Effector CD8-positive, alpha-beta T cell (primary cell): ENCODE data around the gene TPRA1.

Source experiments
- DNase-seq: peaks from one replicate; lab custom pipeline; 2025; lab: John Stamatoyannopoulos, UW

The TPRA1 gene

DNA sequence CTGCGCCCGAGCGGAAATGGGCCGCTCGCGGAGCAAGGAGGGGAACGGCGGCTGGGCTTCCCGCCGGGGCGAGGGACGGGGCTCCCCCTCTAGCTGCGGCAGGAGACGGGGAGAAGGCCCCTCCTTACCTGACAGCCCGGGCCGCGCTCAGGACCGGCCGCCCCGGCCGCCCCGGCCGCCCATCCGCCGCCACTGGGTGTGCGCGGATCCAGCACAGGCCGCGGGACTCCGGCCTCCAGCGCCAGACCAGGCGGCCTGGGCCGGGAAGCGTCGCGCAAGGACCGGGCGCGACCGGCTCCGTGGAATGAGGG is 296 bp downstream of the TPRA1 start:
- DNase-seq: no peak

DNA sequence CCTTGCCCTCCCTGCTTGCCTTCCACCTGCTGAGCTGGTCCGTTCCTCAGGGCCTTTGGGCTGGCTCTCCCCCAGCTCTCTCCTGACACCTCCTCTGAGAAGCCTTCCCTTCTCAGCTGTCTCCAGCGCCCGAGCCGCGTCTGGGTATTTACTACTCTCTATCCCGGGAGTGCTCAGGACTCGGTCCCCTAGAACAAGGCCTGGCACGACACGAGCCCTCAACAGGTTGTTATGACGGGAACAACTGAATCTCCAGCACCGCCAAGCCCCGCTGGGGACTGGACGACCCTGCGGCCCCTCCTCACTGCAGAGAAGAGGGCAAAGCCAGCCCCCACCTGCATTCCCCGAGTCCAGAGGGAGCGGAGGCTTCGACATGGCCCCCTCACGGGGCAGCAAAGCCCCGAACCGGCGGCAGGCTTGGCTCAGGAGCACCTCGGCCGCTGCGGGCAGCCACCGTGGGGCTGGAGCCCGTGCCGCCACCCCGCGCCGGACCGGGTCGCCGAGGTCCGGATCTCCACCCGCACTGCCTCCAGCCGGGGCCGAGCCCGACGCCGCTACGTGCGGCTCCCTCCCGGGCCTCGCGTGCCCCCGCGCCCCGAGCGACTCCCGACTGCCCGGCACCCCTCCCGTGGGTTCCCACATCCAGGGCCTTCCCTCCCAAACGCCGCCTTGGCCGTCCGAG is 792 bp downstream of the TPRA1 start:
- peak; percentile 17 for DNase-seq

DNA sequence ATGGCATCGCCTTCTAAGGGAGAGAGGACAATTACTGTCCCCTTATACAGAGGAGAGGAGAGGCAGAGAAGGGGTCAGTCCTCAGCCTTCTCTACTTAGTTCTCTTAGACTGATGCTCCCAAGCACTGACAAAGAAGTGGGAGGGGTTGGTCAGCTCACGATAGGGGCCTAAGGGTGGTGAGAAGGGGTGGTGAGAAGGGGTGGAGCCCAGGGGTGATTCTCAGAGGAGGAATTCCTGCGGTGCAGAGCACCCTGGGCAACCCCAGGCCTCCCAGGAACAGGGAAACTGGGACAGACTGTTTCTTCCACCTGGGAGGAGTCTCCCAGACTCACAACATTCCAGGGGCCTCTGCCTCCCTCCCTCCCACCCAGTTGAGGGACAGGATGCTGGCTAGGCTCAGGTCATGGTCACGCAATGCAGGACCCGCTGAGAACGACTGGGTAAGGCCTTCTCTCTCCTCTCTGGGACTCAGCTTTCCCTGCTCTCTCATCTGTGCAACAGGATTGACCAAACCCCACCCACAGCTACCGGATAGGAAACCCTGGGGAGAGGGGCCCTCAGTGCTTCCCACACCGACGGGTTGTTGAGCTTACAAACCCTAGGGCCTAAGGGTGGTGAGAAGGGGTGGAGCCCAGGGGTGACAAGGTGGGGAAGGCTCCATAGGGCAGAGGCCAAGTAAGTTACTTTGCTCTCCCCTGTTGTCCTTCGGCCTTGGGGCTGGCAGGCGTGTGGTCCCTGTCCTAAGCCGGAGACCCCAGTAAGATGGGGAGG is 1.5 kb downstream of the TPRA1 start:
- DNase-seq: no peak

DNA sequence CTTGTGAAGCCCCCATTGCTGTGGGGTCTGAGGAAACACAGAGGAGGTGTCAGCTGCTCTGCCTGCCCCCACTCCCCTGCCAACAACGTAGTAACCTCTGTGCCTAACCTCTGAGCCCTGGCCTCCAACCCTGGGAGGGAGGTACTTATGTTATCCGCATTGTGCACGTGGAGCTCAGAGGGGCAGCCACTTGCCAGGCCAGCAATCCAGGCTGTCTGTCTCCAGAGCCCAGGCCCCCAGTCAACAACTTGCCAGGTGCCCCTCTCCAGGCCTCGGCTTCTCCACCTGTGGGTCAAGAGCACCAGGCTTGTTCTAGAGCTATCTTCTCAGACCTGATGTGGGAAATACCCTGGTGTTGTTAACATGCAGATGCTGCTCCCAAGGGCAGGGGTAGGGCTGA is 2.7 kb downstream of the TPRA1 start:
- DNase-seq: no peak

DNA sequence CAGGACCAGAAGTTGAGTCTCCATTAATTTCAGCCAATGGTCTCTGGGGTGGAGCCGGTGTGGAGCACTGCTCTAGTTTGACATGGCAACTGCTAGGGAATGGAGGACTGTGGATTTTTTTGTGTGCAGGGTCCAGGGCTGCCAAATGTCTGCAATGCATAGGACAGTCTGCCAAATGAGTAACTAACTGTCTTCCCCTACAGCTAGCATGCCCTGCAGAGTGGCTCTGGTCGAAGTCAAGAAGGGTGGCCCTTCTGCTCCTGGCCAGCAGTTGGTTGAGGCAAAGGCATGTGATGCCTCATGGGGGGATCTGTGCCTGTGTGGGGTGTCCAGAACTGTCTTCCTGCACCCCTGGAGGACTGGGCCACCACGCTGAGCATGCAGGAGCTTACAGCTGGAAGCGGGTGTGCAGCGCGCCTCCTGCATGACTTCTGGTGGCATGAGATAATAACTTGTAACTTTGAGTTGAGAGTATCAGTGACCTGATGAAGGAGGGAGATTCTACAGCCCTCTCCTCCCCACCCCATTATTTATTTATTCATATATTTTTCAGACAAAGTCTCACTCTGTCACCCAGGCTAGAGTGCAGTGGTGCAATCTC is 4.6 kb downstream of the TPRA1 start:
- DNase-seq: no peak

DNA sequence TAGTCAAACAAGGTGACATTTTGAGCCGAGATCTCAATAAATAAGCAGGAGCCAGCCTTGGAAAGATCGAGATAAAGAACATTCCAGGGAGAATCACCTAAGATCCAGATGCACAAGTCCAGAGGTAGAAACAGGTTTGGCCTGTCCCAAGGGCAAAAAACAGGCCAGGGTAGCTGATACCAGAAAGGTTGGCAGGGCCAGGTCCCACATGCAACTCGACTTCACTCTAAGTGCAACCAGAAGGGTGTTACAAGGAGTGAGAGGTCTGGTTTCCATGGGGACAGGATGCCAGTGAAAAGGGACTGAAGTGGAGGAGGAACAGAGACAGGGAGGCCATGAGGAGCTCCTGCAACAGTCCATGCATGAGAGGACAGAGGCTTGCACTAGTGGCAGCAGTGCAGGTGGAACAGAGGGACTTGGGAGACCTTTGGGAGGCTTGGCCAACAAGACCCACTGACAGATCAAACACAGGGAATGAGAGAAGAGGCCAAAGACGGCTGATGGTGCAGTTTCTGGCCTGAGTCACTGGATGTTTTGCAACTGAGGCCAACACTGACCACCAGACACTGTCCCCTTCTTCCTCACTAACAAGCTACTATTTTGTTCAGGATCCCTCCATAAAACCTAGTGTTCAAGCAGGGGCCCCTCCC is 5.2 kb downstream of the TPRA1 start:
- DNase-seq: no peak

DNA sequence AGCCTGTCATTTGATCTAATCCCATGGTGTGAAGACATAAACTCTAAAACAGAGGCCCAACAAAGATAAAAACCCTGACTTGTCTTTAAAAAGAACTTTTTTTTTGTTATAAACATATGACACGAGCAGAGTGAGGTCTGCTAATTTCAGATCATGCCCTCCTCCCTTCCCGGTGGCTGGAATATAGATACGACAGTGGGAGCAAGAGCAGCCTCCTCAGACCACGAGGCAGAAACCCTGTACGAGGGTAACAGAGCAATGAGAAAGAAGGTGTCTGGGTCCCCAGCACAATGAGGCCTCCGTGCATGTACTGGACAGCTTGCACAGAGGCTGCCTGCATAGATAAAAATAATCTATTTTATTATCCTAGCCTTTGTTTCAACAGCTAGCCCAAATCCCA is 5.8 kb downstream of the TPRA1 start:
- DNase-seq: no peak

DNA sequence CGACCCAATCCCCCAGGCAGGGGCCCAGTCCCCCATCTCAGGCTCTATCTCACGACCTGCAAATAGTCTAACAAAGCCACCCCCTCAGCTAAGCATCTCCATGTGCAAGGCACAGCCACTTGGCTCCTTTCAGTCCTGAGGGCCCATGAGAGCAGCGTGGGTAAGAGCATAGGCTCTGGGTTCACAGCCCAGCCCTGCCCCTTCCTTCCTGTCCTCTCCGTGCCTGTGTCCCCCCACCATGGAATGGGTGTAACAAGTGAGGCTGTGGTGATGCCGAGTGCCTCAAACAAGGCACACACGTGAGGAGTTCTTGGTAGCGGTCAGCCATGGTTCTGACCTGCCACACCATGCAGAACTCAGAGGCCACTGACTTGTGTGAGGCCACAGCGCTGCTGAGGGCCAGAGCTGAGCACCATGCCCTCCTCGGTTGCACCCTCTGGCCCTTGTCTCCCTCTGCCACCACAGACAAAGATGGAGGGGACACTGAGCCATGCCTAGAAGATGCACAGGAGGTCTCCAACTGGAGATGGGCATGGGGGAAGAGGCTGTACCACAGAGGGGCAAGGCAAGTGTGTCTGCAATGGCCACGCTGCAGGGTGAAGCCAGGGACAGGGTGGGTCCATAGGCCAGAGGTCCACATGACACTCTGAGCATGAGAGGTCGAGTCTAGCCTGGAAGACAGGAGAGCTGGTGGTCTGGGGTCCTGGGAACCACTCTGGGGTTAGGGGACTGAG is 10.0 kb downstream of the TPRA1 start:
- DNase-seq: no peak

DNA sequence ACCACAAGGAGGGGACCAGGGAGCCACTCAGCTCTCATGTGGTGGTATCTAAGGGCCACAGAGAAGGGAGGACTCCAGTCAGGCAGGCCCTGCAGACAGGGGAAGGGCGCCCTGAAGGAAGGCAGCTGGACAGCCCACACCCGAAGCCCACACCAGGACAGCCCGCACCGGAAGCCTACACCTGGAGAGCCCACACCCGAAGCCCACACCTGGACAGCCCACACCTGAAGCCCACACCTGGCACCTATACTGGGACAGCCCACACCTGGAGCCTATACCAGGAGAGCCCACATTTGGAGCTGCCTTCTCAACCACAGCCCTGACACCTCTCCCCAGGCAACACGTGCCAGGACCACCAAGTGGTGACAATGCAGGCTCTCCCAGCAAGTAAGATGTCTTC is 11.7 kb downstream of the TPRA1 start:
- DNase-seq: no peak

DNA sequence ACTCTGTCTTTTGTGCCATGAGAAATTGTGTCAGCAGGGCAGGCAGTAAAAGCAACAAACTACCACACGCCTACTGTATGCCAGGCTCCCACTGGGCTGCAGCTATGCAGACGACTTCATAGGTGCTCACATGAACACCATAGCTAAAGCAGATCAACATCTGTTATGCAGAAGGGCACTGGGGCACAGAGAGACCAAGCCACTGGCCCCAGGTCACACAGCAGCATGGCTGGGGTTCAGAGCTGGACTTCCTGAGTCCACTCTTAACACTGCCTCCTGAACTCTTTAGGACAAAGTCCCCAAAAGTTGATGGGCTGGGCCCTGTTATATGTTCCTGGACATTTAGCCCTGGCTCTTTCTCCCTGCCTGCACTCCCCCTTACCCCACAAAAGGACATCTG is 12.4 kb downstream of the TPRA1 start:
- DNase-seq: no peak

DNA sequence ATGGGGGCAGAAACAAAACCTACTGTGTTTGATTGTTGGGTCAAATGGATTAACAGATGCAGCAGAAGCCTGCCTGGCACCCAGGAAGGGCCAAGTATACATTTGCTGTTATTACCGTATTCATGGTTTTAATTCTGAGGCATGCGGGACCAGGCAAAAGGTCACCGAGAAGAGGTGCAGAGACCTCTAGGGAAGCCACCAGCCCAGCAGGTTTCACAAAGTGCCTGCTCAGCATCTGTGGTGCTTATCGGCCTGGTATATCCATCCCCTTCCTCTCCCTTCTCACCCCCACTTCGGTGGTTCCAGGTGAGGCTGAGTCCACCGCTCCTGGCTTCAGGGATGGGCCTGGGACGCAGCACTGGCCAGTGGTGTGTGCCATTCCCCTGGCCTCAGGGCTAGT is 13.1 kb downstream of the TPRA1 start:
- DNase-seq: no peak

DNA sequence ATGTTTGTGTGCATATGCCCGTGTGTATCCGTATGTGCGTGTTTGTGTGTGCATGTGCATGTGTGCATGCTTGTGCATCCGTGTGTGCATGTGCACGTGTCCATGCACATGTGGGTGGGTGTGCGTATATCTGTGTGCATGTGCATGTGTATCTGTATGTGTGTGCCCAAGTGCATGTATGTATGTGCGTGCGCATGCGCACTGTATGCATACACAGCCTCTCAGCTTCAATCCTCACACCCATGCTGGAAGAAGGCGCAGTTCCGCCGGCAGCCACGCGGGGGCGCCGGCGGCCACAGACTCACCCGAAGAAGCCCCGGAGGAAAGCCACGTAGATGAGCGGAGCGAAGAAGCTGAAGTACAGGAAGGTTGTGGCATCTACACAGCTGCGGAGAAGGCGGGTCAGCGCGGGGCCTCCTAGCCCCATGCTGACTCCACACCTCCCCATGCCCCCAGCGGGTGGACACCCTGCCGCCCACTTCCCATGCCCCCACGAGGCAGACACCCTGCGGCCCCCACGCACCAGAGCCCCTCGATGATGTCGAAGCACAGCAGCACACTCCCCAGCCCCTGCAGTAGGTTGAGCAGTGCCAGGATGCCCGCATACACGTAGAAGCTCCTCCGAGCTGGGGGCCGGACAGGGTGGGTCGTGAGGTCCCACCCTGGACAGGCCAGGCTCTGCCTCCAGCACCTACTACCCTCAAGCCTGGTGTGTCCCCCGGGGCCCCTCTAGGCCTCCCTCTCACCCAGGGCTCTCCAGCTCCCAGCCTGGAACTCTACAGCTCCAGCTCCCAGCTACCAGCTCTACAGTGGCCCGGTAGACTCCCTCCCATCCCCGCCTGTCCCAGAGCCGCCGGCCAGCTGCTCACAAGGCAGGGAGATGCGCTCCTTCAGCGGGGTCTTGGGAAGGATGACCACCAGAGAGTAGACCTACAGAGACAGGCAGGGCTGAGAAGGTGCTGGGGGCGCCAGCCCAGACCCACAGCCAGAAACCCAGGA is 15.4 kb downstream of the TPRA1 start:
- DNase-seq: peak; percentile 72

DNA sequence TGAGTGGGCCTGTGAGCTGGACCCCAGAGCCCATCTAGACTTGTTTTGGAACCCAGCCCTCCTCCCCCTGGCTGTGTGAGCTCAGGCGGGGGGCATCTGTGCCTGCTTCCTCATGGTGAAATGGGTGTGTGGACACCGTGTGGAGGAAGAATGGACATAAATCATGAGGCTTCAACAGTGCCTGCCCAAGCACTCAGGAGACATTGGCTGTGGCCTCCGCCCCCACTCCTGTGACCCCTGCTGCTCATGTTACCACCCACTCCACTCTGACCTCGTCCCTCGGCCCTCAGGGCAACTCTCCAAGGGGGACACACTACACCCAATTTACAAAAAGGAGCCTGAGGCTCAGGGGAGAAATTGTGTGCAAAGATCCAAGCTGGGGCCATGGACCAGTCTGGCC is 16.6 kb downstream of the TPRA1 start:
- DNase-seq: no peak

DNA sequence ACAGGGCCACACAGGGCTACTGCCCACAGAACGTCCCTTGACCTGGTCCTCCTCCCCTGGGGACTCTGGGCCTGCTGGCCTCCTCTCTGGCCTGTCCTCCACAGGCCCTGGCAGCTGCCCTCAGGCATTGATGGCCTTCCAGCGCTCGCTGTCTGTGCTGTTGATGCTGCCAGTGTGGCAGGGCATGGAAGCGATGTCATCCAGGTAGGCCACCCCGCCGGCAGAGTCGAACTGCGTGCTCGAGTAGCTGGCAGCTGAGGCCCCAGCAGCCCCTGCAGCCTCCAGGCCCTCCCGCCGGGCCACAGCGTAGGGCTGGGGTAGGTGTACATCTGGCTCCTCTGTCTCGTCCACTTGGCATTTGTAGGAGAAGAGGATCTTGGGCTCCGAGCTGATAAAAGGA is 17.1 kb downstream of the TPRA1 start:
- no peak for DNase-seq

DNA sequence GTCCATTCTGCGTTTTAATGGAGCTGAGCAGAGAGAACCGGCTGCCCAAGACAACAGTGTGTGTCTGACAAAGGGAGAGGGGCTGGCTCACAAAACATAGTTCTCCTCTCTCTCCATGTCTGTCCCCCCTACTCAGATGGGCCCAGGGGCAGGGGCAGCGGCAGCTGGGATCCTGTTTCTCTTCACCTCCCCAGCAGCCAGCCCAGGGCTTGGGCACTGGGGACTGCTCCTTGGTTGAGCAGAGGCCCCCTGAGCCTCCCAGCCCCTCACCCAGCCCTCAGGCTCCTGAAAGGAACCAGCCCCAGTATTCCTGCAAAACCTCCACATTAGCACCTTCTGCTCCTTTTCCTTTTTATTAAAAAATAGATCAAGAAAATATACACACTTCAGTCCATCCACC is 17.8 kb downstream of the TPRA1 start:
- no peak for DNase-seq

DNA sequence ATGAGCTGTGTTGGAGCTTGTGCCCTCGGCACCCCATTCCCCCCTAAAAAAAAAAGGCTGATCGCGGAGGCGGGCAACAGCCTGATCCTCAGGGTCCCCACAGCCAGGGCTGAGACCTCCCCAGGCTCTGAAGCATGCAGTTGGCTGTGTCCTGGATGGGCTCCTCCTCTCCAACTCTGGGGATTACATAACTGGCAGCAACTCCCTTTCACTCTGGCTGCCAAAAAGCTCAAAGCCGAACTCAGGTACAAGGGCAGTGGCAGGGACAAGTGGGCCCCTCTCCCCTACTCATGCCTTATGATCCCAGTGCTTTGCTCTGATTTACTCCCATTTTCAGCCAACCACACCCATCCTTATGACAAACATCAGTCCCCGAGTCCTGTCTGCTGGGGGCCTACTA is 18.3 kb downstream of the TPRA1 start:
- DNase-seq: no peak

DNA sequence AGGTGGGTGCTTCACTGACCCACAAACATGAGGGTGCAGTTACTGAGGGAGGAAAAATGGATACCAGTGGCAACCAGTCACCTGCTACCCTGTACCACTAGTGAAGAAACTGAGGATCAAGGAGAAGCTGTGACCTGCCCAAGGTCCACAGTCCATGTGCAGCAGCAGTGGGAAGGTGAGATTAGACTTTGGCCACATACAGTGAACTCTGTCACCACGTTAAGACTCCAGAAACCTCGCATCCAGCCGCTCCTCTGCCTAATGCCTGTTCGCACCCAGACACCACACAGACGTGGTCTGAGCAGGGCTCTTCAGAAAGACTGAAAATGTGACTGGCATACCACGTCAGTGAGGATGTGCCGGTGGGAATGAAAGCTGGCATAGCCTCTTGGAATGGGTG is 20.0 kb downstream of the TPRA1 start:
- no peak for DNase-seq

DNA sequence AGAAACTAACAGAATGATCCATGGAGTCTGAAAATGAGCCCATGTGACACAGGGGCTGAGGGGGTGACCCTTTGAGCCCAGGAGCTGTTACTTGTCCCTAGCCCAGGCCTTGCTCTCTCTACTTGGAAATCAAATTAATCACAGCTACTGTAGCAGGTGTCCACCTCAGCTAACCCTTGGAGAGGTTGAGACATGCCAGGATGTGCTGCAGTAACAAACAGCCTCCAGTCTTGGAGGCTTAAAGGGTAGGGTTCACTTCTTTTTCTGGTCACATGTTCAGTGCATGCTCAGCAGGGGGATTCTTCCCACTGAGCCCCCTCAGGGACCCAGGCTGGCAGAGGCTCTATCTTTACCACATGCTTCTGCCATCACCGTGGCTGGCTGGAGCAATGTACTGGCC is 21.4 kb downstream of the TPRA1 start:
- no peak for DNase-seq

DNA sequence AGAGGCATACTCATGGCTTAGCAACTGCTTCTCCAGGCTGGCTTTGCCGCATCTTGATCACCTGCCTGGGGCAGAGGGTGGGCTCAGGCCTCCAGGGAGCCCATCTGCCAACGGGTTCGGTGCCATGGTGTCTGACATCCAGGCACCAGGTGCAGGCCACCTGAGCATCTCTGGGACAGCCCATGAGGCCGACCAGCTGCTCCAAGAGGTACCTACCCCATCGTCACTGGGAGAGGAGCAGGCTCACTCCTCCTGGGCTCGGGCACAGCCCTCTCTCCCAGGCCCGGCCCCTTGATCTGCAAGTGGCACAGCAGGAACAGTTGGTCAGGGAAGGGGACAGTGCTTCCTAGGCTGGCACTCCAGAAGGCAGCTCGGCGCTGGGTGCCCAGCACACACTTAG is 21.9 kb downstream of the TPRA1 start:
- DNase-seq: no peak

DNA sequence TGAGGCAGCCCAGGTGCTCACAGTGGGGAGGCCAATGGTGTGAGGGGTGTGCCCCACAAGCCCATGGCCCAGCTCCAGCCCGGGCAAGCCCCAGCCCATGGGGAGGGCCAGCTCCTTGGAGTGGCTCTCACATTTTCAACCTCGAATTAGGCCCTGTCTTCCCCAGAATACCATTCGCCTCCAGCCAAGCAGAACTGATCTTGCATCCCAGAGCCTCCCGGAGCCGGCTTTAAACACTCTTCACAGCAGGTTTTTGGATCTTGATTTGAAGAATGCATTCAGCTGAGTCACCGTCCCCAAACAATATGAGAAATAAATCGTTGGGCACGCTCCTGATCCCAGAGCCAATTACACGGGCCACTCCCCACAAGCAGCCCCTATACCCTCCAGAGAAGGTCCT is 23.7 kb downstream of the TPRA1 start:
- no peak for DNase-seq

DNA sequence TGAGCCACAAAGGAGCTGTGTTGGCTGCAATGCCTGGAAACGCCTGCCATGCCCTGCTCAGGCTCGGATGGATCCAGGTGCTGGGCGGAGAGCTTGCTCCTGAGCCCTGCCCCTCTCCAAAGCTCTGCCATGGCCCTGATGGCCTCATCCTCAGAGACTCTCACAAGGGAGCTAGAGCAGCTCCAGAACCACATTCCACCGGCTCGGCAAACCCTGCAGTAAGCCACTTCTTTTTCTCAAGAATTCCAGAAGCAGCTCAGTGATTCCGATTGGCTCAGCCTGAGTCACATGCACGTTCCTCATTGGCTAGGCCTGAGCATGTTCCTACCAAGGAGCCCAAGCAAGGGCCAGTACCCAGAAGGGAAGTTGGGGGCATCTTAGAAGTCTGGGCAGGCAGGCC is 24.8 kb downstream of the TPRA1 start:
- no peak for DNase-seq
